NCI-H2171 treated with DMSO at 0.1 percent for 48 hours (cell line): ENCODE data around the gene LILRA1.
"Not testable (repeated sequence)": the region's sequence is repeated elsewhere in the genome, so short reads cannot be mapped to it uniquely, and the experiment has no call there.

ENCODE experiments used
- DNase-seq: peaks from one replicate; lab custom pipeline; 2025; lab: John Stamatoyannopoulos, UW

The LILRA1 gene

GRCh38 chr19:54577334-54577733 is 16.1 kb upstream of the LILRA1 start:
- no peak for DNase-seq

GRCh38 chr19:54578268-54578667 is 15.2 kb upstream of the LILRA1 start:
- DNase-seq = not testable (repeated sequence)

- no peak for DNase-seq
These were observed 7.0 kb upstream of the LILRA1 start for GRCh38 chr19:54586397-54586796.

GRCh38 chr19:54587026-54587425 is 6.4 kb upstream of the LILRA1 start:
- DNase-seq = no peak

GRCh38 chr19:54593931-54594626 is 647 bp downstream of the LILRA1 start:
- not testable (repeated sequence) for DNase-seq

- DNase-seq = no peak
These were observed 1.3 kb downstream of the LILRA1 start for GRCh38 chr19:54594737-54595136.

- DNase-seq = not testable (repeated sequence)
These were observed 2.4 kb downstream of the LILRA1 start for GRCh38 chr19:54595680-54596436.

GRCh38 chr19:54600212-54600611 is 6.8 kb downstream of the LILRA1 start:
- no peak for DNase-seq

- no peak for DNase-seq
These were observed 12.8 kb downstream of the LILRA1 start for GRCh38 chr19:54606230-54606629.

GRCh38 chr19:54606891-54607784 is 13.7 kb downstream of the LILRA1 start:
- DNase-seq = no peak

- DNase-seq = no peak
These were observed 14.3 kb downstream of the LILRA1 start for GRCh38 chr19:54607785-54608150.

- DNase-seq = no peak
These were observed 14.8 kb downstream of the LILRA1 start for GRCh38 chr19:54608205-54608604.

GRCh38 chr19:54608792-54609191 is 15.4 kb downstream of the LILRA1 start:
- no peak for DNase-seq

- DNase-seq = no peak
These were observed 15.9 kb downstream of the LILRA1 start for GRCh38 chr19:54609356-54609791.

GRCh38 chr19:54612428-54612827 is 19.0 kb downstream of the LILRA1 start:
- DNase-seq = no peak

- no peak for DNase-seq
These were observed 21.3 kb downstream of the LILRA1 start for GRCh38 chr19:54614726-54615125.

- no peak for DNase-seq
These were observed 22.6 kb downstream of the LILRA1 start for GRCh38 chr19:54616057-54616456.

- no peak for DNase-seq
These were observed 23.6 kb downstream of the LILRA1 start for GRCh38 chr19:54616821-54617560.

- no peak for DNase-seq
These were observed 27.0 kb downstream of the LILRA1 start for GRCh38 chr19:54620464-54620863.

GRCh38 chr19:54622431-54622830 is 29.0 kb downstream of the LILRA1 start:
- DNase-seq = no peak

GRCh38 chr19:54624234-54624633 is 30.8 kb downstream of the LILRA1 start:
- not testable (repeated sequence) for DNase-seq
